ENCODE data around the gene MRPL20.
"Not testable (repeated sequence)": the region's sequence is repeated elsewhere in the genome, so short reads cannot be mapped to it uniquely, and the experiment has no call there.

Gene MRPL20

GRCh38 chr1:1425753-1426495 is 18.8 kb upstream of the MRPL20 start:
- no peak for DNase-seq (ENCODE audit: low spot score)

DNA sequence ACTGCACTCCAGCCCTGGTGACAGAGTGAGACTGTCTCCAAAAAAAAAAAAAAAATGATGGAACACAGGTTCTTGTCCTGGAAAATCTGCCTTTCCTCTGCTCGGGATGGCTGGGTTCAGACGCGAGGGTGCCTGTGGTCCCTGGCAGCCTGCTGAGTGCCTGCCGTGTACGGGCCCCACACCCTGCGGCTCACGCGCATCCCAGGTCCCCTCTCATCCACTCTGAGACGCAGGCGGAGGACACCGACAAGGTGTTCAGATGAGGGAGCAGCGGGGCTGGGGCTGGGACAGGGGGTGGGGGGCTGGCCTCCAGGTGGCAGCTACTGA is 18.3 kb upstream of the MRPL20 start:
- no peak for DNase-seq (ENCODE audit: low spot score)

DNA sequence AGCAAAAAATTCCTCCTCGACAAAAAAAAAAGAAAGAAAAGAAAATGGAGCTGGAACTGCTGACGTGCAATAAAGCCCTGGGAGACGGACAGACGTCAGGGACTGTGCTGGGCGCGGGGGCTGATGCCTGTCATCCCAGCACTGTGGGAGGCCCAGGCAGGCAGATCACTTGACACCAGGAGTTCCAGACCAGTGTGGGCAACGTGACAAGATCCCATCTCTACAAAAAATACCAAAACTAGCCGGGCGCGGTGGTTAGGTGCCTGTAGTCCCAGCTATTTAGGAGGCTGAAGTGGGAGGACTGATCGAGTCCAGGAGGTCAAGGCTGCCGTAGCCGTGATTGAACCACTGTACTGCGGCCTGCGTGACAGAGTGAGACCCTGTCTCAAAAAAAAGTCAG is 17.6 kb upstream of the MRPL20 start:
- DNase-seq (ENCODE audit: low spot score) = no peak

- no peak for DNase-seq (ENCODE audit: low spot score)
Measured at GRCh38 chr1:1423245-1423597, 16.1 kb upstream of the MRPL20 start.

DNA sequence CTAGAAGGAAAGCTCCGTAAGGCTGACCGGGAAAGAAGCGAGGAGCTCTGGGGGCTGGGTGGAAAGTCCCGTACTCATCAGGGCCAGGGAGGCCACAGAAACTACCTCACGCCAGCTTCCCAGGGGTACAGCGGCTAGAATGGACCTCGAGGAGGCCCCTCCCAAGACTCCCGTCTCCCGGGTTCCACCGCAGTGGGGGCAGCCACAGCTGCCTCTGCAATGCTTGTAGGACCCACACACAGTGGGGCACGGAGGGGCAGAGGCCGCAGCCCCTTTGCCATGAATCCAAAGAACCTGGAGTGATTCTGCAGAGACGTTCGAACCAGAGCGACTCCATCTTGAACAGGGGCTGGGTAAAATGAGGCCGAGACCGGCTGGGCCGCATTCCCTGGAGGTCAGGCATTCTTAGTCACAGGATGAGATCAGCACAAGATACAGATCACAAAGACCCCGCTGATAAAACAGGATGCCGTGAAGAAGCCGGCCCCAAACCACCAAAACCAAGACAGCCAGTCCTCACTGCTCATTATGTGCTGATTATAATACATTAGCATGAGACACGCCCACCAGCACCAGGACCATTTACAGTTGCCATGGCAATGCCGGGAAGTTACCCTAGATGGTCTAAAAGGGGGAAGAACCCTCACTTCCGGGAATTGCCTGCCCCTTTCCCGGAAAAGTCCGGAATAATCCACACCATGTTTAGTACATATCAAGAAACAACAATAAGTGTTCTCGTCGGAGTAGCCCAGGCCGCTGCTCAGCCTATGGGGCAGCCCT is 15.6 kb upstream of the MRPL20 start:
- DNase-seq (ENCODE audit: low spot score) = no peak

GRCh38 chr1:1421907-1422464 is 14.9 kb upstream of the MRPL20 start:
- DNase-seq (ENCODE audit: low spot score) = no peak

DNA sequence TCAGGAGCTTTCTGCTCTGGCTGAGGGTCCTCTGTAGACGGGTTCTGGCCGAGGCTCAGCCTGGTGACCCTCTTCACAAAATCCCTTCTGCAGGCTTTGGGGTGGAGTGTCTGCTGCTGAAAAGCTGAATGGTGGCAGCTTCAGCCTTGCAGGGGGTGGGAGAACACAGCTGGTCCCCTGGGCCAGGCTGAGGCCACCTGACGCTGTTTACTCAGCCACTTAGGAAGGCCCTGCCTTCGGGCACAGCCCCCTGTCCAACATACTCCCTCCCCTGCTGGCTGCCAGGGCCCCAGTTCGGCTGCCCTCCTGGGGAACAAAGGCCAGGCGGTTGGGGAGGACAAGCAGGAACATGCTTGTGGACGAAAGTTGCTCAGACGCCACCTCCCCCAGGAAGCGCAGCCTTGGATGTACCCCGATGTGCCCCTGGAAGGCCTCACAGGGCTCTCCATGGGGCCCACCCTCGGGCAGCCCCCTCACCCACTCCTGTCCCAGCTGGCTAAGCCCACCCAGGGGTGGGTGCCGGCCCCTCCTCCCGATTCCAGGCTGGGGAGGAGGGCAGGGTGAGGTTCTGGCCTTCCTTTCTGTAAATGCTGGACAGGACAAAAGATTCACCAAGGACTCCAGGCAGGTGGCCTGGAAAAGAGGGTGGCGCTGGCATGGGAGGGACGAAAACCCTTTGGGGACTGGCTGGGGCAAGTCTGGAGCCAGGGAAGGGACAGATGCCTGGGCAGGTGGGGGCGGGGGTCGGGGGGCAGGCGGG is 14.2 kb upstream of the MRPL20 start, which contains the start of gene ANKRD65:
TSS of gene ANKRD65 (minus strand) at position 130 of the 760 bp plus-strand sequence. CDS start 271 bp downstream, outside the sequence.
- DNase-seq (ENCODE audit: low spot score) = no peak

- DNase-seq (ENCODE audit: low spot score) = no peak
Measured at GRCh38 chr1:1420654-1421141, 13.6 kb upstream of the MRPL20 start.

DNA sequence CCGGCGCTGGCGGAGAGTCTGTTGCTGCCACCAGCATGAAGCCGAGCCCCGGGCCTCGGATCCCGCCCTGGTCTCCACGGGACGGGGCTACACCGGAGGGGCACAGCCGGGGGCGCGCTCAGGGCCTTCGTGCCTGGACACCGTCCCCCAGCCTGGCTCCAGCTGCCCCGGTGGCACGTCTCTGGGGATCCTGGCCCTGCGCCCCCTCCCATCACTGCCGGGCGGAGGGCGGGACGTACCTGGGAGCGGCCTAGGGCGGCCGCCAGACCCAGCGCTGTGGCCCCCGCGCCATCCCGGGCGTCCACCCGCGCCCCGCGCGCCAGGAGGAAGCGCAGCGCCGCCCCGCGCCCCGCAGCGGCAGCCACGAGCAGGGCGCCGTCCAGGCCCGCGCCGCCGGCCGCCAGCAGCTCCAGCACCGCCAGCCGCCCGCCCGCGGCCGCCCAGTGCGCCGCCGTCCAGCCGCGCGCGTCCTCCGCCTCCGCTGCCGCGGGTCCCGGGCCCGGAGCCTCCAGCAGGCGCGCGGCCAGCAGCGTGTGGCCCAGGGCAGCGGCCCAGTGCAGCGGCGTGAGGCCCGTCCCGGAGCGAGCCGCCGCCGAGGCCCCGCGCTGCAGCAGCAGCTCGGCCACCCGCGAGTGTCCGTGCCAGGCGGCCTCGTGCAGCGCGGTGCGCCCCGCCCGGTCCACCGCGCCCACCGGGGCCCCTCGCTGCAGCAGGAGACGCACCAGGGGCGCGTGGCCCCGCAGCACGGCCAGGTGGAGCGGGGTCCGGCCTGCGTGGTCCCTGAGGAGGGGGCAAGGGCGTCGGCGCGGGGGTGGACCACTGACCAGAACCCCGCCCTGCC is 12.9 kb upstream of the MRPL20 start:
- DNase-seq (ENCODE audit: low spot score) = no peak

DNA sequence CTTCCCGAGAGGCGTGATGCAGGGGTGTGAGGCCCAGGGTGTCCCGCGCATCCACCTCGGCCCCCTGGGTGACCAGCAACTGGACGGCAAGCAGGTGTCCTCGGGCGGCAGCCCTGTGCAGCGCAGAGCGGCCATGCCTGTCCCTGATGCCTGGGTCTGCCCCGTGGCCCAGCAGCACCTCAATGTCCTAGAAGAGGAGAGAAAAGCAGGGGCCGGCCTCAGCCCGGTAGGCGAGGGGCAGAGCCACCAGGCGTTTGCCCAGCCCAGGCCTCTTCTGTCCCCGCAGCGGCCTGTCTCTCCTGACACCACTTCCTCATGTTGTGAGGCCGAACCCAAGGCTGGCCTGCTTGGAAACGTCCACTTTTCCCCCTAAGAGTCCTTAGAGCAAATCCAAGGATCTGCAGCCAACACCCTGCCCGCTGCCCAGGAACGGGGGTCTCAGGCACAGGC is 12.3 kb upstream of the MRPL20 start:
- DNase-seq (ENCODE audit: low spot score) = no peak

DNA sequence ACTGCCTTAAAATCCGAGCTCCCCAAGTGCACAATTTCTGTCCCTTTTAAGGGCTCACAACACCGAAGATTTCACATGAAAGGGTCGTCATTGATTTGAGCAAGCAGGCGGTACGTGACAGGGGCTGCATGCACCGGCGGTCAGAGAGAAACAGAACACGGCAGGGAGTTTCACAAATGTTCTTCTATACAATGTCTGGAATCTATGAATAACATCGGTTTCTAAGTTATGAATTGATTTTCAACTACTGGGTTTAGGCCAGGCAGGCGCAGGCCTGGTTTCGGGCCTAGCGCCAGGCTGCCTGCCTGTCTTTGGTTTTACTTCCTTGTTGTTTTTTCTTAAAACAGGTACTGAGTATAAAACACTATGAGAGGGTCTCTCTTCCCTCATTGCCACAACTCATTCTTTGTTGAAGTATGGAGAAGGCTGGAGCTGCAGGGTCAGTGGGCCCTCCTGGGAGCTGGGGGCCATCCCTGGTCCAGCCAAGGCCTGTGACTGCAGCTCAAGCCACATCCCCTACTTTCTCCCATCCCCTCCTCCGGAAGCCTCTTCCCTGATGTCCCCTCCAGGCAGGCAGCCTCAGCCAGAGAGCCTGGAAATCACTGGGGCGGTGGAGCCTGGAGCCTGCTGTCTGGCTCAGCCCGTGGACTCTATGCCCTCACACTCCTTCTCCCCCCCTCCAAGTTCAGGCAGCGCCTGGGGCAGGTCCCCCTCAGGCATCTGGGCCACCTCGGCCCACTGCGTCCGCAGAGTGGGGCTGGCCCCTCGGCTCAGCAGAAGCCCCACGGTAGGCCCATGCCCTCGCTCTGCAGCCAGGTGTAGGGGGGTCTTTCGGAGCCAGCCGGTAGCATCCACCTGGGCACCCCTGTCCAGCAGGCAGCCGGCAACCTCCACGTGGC is 11.6 kb upstream of the MRPL20 start:
- no peak for DNase-seq (ENCODE audit: low spot score)

GRCh38 chr1:1417825-1418463 is 10.9 kb upstream of the MRPL20 start:
- DNase-seq (ENCODE audit: low spot score) = not testable (repeated sequence)

- not testable (repeated sequence) for DNase-seq (ENCODE audit: low spot score)
Measured at GRCh38 chr1:1417396-1417795, 10.3 kb upstream of the MRPL20 start.

DNA sequence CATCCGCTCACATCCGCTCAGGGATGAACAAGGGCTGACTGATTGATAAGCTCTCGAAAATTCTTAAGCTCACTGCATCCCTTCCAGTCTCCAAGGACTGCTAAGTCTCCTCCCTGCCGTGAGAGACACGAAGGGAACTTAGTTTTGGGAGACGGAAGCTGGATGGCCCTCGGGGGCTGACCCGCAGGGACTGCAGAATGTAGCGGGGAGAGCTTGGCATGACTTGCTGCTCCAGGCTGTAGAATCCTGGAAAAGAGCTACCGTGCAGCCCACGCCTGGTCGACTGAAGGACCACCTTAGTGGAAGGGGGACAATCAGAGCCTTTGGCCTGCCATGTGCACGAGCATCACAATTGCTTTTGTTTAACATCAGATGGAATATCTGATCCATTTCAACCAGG is 8.7 kb upstream of the MRPL20 start:
- DNase-seq (ENCODE audit: low spot score) = no peak

DNA sequence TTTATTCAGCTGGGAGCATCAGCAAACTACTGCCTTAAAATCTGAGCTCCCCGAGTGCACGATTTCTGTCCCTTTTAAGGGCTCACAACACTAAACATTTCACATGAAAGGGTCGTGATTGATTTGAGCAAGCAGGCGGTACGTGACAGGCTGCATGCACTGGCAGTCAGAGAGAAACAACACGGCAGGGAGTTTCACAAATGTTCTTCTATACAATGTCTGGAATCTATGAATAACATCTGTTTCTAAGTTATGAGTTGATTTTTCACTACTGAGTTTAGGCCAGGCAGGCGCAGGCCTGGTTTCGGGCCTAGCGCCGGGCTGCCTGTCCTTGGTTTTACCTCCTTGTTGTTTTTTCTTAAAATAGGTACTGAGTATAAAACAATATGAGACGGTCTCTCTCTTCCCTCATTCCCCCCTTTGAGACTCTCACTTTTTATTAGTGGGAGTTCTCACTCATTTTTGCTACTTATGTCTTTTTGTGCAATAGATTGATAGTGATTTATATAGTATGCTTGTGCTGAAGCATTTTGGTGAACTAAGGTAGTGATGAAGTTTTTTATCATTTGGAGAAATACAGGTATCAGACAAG is 5.3 kb upstream of the MRPL20 start:
- not testable (repeated sequence) for DNase-seq (ENCODE audit: low spot score)

DNA sequence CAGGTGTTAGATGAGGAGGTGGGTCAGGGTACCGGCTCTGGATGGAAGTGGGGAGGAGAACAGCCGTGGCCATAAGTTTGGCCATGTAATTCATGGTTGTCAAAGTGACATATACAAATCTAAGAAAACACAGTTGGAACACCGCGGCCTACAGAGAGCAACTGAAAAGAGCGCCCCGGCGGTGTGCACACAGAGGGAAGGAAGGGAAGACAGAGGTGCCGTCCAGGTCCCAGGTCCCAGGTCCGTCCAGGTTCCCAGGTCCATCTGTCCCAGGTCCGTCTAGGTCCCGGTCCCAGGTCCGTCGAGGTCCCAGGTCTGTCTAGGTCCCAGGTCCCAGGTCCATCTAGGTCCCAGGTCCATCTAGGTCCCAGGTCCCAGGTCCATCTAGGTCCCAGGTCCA is 4.5 kb upstream of the MRPL20 start:
- DNase-seq (ENCODE audit: low spot score) = no peak

- DNase-seq (ENCODE audit: low spot score) = not testable (repeated sequence)
Measured at GRCh38 chr1:1410238-1410637, 3.1 kb upstream of the MRPL20 start.

DNA sequence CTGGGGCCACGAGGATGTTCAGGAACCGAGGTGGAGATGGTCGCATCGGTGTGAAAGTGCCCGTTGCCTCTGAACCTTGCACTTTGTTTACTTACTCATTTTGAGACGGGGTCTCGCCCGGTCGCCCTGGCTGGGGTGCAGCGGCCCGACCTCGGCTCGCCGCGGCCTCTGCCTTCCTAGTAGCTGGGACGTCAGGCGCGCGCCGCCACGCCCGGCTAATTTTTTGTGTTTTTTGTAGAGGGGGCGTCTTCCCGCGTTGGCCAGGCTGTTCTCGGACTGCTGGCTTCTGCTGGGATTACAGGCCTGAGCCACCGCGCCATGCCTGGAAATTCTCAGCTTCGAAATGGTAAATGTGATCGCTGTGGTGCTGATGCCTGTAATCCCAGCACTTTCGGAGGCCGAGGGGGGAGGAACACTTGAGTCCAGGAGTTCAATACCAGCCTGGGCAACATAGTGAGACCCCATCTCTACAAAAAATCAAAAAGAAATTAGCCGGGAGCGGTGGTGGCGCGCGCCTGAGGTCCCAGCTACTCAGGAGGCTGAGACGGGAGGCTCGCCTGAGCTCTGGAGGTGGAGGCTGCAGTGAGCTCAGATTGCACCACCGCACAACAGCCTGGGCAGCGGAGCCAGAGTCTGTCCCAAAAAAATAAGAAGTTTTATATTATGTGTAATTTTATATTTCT is 684 bp upstream of the MRPL20 start:
- no peak for DNase-seq (ENCODE audit: low spot score)
